ENCODE data around the gene HNRNPA0. TPM values are rescaled to one million over a fixed set of nuclear protein-coding genes. Genes with fewer than 3 reads are reported as not detected.
"Not testable (repeated sequence)": the region's sequence is repeated elsewhere in the genome, so short reads cannot be mapped to it uniquely, and the experiment has no call there.

Gene HNRNPA0
- total RNA-seq: 29.4 TPM

DNA sequence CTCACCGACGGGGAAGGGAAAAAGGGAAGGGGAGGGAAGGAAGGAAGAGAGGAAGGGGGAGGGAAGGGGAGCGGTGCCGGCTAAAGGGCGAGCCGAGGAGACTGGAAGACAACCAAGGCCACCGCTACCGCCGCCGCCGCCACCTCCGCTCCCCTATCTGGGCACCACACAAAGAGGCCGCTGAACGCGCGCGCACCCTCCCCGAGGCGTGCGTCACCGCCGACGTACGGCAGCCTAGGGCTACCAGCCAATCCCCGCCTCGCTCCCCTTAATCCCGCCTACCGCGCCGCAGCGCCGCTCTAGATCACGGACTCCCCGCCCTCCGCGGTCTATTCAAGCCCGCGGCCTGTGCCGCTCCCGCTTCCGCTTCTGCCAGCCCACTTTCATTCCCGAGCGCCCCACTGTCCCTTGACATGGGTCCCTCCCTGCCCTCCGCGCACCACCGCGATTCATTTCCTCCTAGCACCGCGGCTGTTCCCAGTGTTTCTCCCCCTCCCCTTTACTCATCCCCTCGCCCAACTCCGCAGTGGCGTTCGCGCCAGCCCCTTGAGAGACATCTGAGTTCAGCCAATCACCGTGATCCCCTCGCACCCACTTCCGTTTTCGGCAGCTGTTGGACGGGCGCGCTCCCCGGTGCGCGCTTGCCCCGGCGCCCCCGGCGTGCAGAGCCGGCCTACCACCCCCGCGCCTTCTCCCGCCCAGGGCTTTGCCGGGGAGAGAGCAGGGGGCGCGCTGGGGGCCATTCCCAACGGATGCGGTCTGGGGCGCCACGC lies at the start of gene HNRNPA0:
HNRNPA0 (minus strand) TSS at position 176 of the 773 bp plus-strand sequence. CDS start 297 bp downstream, outside the sequence.
- DNase-seq (ENCODE audit: low spot score): peak; percentile 97

DNA sequence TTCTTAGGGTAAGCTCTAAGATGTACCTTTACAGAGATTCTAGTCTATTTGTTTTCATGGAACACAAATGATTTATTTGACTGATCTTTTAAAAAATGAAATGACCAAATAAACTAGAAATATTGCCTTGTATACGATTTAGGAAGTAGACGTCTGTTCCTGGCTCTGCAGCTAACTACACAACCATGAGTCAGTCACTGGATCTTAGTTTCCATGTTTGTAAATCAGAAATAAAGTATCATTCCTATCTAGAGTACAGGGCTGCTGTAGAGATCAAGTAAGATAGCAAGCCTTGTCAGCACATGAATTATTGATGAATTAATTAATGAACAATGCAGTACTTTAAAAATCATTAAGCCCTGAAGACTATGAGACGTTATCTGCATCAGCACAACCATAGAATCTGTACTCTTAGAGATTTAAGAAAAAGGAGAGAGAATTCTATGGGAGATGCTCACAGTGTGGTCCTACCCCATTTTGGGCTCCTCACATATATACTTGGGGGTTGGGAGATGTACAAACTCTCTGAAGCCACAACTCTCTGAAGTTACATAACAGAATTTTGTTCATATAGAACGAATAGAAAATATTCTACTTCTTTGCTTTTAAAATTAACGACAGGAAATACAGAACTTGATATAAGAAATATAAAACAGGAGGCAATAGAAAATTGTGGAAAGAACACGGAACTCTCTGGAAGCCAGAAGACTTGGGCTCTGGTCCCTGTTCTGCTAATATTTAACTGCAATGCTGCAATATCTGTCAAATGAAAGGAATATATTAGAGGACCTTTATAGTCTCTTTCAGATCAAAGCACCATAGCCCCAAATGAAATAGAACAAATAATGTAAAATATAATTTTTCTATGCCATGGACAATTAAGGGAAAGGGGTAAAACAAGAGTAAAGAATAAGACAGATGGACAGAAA lies 48.4 kb upstream of the HNRNPA0 start:
- DNase-seq (ENCODE audit: low spot score): no peak

DNA sequence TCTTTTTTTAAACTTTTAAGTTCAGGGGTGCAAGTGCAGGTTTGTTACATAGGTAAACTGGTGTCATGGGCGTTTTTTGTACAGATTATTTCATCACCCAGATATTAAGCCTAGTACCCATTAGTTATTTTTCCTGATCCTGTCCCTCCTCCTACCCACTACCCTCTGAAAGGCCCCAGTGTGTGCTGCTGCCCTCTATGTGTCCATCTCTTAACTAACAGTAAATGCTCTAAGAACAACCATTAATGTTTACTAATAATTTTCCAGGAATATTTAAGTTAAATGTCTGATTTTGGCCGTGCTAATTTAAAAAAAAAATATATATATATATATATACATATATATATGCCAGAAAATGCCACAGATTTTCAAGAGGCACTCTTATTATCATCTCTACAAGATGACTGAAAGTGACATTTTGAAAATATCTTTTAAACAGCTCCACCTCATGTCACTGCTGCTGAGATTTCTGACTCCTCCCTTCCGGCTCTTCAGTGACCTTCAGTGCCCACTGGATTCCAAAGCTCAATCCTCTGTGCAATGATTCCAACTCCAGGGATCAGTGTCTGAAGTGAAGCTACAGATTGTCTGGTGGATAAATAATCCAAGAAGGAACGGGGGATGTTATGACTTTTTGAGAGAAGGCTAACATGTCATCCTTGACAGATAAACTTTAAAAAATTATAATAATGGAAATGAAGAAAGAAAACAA lies 46.7 kb upstream of the HNRNPA0 start:
- peak; percentile 35 for DNase-seq (ENCODE audit: low spot score)

DNA sequence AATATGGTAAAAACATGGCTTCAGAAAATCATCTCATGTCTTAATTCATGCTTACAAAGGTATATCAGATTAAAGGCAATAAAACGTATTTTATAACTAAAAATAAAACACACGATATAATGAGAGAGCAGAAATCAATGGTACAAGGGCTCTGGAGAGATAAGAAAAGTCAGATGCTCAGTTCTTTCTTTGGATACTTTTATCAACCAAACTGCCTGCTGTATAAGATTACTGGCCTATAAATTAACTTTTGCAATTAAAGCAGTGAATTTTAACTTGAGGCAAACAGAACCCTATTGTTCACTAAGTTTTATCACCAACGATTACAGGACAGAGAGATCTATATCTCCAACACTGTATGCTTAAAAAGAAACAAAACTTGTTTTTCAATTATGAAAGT lies 42.1 kb upstream of the HNRNPA0 start:
- DNase-seq (ENCODE audit: low spot score): no peak

DNA sequence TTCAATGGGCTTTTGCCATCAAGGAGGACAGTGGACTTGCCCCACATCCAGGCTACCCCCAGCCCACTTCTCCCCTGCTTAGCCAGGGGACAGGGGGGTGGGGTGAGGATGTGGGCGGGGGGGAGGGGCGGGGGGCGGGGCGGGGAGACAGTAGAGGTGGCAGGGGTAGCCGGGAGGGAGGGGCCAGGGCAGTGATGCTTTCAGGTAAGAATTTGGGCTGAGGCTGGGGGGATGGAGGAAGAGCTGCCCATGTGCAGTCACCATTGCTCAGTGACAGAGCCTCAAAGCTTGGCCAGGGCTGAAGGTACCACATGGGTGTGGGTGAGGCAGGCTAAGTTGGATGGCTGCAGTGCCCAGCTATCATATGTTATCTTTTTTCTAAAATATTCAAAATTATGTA lies 40.7 kb upstream of the HNRNPA0 start:
- DNase-seq (ENCODE audit: low spot score): no peak

DNA sequence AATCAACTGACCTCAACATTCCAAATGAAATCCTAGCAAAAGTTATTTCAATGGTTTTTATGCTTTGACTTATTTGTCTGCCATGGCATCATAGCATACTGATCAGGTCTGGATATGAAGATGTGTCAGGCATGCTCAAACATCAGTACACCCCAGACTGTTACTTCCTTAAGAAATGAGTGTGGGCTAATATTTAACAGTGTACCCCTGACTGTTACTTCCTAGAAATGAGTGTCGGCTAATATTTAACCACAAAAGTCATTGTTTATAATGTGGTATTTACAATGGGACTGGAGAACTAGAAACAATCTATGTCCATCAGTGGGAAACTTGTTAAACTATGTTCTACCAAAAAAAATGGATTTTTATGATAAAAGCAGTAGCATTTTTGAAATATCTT lies 38.1 kb upstream of the HNRNPA0 start:
- DNase-seq (ENCODE audit: low spot score): no peak

DNA sequence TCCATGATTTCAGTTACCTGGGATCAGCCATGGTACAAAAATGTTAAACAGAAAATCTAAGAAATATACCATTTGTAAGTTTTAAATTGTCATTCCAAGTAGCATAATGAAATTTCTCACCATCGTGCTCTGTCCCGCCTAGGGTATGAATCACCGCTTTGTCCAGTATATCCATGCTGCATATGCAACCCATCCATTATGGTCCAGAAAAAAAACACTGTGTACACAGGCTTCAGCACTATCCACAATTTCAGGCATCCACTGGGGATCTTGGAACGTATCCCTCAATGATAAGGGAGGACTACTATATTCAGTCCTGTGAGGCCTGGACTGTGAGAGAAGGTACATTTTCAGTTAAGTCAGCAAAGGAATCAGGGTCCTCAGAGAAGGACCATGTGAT lies 37.6 kb upstream of the HNRNPA0 start:
- no peak for DNase-seq (ENCODE audit: low spot score)

DNA sequence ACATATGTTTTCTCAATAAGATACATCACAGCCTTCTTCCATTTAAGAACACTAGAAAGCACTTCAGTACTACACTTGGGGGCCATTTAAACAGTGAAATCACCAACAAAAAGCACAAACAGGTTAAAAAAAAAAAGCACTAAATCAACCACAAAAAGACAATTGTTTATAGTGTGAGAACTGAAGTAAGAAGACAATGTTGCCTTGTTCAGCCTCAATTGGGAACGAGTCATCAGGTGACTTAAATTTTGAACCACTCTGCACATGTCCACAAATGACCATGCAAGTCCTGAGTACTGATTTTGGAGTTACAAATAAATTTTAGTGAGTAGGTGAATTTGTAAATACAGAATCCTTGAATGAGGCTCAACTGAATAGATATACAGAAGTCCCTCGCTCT lies 37.2 kb upstream of the HNRNPA0 start:
- DNase-seq (ENCODE audit: low spot score): no peak

DNA sequence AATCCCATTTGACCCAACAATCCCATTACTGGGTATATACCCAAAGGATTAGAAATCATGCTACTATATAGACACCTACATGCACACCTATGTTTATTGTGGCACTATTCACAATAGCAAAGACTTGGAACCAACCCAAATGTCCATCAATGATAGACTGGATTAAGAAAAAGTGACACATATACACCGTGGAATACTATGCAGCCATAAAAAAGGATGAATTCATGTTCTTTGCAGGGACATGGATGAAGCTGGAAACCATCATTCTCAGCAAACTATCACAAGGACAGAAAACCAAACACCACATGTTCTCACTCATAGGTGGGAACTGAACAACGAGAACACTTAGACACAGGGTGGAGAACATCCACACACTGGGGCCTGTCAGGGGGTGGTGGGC lies 34.4 kb upstream of the HNRNPA0 start:
- DNase-seq (ENCODE audit: low spot score): not testable (repeated sequence)

DNA sequence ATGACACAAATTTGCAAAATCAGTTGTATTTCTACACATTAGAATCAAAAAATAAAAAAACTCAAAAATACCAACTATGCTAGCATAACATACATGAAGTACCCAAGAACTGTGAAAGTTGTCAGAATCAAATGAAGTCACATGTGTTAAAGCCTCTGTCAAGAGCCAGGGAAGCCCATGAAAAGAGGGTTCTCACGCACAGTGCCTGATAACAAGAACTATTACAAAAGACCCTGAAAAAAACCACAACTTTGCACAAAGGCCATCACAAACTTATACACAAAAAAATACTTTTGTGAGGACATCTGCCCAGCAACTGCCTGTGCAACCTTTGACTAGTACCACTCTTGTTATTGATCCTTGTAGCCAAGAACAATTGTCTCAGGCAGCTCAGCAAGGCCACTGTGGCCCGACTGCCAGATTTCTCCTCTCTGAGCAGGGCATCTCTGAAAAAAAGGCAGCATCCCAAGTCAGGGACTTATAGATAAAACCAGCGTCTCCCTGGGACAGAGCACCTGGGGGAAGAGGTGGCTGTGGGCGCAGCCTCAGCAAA lies 28.9 kb upstream of the HNRNPA0 start:
- DNase-seq (ENCODE audit: low spot score): peak; percentile 16

DNA sequence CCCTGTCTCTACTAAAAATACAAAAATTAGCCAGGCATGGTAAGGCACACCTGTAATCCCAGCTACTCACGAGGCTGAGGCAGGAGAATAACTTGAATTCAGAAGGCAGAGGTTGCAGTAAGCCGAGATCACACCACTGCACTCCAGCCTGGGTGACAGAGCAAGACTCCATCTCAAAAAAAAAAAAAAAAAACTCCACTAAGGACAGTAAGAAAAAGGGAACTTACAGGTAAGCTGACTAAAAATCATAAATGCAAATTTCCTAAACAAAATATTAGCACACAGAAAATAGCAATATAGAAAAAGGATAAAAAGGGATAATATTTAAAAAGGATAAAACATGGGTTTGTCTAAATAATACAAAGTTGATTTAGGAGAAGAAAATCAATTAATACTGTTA lies 27.9 kb upstream of the HNRNPA0 start:
- DNase-seq (ENCODE audit: low spot score): no peak

DNA sequence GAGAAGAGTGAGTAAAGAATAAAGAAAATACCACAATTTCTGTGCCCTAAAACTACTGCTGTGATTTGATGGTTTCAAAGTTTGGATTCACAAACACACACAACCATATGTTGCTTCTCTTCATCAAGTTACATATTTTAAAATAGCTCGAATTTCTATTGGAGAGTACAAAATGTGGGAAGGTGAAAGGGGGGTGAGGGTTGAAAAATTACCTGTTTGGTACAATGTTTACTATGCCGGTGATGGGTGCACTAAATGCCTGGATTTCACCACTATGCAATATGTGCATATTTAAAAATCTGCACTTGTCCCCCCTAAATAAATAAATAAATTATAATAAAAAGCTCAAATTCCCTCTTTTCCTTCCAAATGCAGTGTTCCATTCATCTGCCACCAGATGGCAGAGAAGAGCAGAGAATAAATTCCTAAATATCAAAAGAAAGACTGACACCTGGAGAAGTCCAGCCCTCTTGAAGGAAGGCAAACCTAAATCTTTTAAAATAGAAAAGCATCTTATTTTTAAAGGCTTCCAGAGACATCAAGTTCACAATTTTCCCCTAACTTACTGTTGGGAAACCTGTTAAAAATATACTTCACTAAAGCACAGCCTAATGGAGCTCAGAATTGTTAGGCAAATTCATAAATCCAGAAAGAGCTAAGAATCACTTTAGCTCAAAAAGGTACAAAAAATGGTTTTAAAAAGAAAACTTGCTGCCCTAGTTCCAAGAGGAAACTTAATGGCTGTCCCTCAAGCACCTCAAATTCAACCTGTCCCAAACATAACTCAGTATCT lies 24.8 kb upstream of the HNRNPA0 start:
- DNase-seq (ENCODE audit: low spot score): no peak

DNA sequence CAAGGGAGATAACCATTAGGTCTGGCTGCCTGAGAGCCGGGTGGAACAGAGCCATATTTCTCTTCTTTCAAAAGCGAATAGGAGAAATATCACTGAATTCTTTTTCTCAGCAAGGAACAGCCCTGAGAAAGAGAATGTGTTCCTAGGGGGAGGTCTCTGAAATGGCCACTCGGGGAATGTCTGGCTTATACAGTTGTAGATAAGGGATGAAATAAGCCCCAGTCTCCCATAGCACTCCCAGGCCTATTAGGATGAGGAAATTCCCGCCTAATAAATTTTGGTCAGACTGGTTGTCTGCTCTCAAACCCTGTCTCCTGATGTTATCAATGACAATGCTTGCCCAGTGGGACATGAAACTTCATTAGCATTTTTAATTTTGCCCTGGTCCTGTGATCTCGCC lies 13.8 kb upstream of the HNRNPA0 start:
- not testable (repeated sequence) for DNase-seq (ENCODE audit: low spot score)

DNA sequence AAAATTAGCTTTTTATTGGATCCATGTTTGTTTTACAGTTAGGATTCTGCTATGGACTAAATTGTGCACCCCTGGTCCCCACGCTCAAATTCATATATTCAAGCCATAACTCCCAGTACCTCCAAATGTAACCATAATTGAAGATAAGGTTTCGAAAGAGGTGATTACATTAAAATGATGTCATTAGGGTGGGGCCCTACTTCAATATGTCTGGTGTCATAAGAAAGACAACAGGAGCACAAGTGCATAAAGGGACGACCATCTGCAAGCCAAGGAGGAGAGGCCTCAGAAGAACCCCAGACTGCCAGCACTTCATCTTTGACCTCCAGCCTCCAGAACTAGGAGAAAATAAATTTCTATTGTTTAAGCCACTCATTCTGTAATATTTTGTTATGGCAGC lies 7.4 kb upstream of the HNRNPA0 start:
- no peak for DNase-seq (ENCODE audit: low spot score)

DNA sequence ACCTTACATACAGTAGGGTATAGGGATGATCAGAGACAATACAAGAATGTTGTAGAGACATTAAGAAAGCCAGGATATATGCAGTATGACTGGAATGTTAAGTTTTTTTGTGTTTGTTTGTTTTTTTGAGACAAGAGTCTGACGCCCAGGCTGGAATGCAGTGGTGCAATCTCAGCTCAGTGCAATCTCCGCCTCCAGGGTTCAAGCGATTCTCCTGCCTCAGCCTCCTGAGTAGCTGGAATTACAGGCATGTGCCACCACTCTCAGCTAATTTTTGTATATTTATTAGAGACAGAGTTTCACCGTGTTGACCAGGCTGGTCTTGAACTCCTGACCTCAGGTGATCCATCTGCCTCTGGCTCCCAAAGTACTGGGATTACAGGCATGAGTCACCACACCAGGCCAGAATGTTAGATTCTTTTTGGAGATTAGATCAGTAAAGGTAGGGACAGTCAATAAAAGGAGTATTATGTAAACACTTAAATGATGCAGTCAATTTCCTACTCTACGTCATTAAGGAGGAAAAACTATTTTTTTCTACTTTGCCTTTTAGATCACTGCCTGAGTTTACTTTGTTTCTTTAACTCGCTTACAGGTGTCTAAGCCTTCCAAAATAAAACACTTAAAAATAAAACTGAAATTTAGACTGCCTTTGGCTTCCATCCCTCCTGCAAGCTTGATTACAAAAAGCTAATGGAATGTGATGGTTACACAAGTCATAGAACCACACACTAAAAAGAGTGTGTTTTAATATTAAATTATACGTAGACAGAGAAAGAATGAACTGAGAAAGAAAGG lies 6.8 kb upstream of the HNRNPA0 start:
- DNase-seq (ENCODE audit: low spot score): no peak

DNA sequence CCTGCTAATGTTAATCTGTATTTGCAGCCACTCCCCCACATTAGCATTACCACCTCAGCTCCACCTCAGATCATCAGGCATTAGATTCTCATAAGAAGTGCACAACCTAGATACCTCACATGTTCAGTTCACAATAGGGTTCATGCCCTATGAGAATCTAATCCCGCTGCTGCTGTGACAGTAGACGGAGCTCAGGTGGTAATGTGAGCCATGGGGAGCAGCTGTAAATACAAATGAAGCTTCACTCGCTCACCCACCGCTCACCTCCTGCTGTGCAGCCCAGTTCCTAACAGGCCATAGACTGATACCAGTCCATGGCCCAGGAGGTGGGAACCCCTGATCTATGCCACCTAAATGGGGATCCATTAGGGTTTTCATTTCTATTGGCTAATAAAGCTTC lies 6.1 kb upstream of the HNRNPA0 start:
- no peak for DNase-seq (ENCODE audit: low spot score)

DNA sequence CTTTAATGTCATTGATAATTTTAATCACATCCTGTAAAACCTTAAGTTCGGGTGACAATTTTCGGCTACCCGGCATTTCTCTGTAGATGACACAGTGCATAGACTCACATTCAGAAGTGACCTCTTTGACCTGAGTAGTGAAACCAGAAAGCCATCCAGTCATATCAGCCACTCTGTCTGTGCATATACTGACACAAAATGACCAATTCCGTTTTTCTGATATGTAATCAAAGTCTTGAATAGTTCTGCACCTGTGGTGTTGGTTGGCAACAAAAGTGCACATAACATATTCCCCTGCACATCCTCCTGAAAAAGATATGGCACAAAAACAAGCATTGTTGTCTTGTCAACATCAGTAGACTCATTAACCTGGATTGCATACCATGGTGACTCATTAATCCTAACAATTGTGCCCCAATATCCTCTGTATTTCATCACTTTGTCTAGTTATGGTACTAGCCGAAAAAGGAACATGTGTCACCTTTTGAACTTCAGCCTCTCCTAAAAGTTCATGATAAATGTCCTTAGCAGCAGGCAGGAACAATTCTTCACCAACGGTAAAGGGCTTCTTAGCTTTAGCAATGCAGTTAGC lies 4.6 kb upstream of the HNRNPA0 start:
- DNase-seq (ENCODE audit: low spot score): no peak

DNA sequence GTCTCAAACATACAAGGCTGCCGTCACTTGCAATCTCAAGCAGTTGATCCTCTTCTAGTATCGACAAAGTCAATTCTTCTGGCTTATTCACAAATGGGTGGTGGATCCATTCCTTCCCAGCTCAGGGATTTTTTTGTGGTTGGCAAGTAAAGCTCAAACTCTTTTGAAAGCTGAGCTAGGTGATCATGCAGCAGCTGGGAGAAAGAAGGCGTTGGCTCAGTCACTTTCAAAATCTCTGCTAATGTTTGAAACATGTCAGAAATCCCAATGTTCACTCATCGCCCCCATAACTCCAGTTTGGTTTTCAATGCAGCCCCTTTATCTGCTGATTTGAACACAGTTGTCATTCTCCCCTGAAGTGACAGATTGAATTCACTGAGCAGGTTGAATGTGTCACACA lies 4.0 kb upstream of the HNRNPA0 start:
- no peak for DNase-seq (ENCODE audit: low spot score)

DNA sequence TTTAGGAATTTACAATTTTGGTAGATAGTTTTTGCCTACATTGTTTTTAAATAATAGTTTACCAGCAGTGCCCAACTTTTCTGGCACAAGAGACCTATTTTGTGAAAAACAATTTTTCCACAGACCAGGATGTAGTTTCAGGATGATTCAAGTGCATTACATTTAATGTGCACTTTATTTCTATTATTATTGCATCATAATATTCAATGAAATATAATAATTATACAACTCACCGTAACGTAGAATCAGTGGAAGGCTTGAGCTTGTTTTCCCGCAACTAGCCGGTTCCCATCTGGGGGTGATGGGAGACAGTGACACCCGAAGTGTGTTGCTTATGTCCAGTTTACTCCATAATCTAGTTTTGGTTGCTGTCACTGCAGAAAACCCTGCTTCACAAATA lies 3.5 kb upstream of the HNRNPA0 start:
- DNase-seq (ENCODE audit: low spot score): no peak
